ENCODE results near the gene ERI3. TPM values are rescaled to one million over a fixed set of nuclear protein-coding genes. Genes with fewer than 3 reads are reported as not detected.

The ERI3 gene
- total RNA-seq, 1 donor from 2014 or later, result 96.1 TPM

DNA sequence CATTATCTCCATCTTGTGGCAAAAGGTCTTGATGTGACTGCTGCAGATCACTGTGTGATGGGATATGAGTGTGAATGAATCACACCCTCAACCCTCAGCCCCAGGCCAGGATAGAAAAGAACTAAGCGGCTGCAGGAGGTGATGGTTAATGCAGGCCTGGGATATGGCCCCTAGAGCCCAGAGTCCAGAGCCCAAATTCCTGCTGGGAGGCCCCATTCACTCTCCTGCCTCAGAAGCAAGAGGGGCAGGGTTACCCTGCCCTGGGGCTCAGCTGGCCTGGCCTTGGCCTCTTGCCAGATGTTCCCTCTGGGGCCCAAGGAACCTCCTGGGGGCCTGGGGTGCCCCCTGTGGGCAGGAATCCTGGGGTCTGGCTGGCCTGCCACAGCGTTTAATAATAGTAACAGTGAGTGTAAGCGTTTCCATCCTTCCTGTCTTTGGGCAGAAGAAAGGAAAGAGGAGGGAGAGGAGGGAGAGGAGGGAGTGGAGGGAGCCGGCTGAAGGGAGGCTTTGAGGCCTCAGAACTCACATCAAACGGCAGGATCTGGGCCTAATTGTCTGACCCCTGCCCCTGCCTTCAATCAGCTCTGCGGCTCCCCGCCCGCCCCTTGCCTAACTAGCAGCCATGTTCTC, 115.6 kb downstream of the ERI3 start:
- TF ChIP-seq, protein P1, sequence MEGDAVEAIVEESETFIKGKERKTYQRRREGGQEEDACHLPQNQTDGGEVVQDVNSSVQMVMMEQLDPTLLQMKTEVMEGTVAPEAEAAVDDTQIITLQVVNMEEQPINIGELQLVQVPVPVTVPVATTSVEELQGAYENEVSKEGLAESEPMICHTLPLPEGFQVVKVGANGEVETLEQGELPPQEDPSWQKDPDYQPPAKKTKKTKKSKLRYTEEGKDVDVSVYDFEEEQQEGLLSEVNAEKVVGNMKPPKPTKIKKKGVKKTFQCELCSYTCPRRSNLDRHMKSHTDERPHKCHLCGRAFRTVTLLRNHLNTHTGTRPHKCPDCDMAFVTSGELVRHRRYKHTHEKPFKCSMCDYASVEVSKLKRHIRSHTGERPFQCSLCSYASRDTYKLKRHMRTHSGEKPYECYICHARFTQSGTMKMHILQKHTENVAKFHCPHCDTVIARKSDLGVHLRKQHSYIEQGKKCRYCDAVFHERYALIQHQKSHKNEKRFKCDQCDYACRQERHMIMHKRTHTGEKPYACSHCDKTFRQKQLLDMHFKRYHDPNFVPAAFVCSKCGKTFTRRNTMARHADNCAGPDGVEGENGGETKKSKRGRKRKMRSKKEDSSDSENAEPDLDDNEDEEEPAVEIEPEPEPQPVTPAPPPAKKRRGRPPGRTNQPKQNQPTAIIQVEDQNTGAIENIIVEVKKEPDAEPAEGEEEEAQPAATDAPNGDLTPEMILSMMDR (IDR thresholded peaks at IDR 0.05; ENCODE audit: unreplicated experiment), result peak; percentile 23
- H3K9me3 Mint-ChIP-seq (ENCODE audit: low read depth), result no peaks in the 10 kb centered on the region
- DNase-seq (ENCODE audit: low spot score, unreplicated experiment), result no peak
- no peak overlapping the region for H3K27ac Mint-ChIP-seq
- H3K4me3 Mint-ChIP-seq (ENCODE audit: low read depth), result no peak overlapping the region
- no peaks in the 10 kb centered on the region for H3K27me3 Mint-ChIP-seq
- H3K36me3 Mint-ChIP-seq (ENCODE audit: insufficient read depth), result peaks cover 8% of the 10 kb centered on the region
- peaks cover 31% of the 10 kb centered on the region for H3K4me1 Mint-ChIP-seq (ENCODE audit: low read depth)

DNA sequence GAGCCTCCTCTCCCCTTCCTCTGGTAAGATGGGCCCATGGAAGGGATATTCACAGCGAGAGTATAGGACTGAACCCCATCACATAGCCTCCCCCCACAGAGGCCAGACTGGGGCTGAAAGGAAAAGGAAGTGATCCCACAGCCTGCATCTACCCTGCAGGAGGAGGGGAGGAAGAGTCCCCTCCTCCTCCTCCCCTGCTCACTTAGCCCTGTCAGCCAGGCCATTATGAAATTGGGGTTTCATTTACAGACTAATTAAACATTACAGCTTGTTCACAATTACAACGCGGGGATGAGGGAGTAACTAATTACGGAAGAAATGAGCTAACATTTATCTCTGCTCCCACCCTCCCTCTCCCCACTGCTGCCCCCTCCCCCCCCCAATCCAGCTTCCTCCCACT, 116.4 kb downstream of the ERI3 start:
- Mint-ChIP-seq H3K27me3 (no peaks in the 10 kb centered on the region), H3K27ac (no peak overlapping the region), H3K36me3 (ENCODE audit: insufficient read depth) (peaks cover 7% of the 10 kb centered on the region), H3K4me1 (ENCODE audit: low read depth) (peaks cover 35% of the 10 kb centered on the region), H3K9me3 (ENCODE audit: low read depth) (no peaks in the 10 kb centered on the region), H3K4me3 (ENCODE audit: low read depth) (no peak overlapping the region)
- TF ChIP-seq, protein P1 (IDR thresholded peaks at IDR 0.05; ENCODE audit: unreplicated experiment), result no peak
- no peak for DNase-seq (ENCODE audit: low spot score, unreplicated experiment)

DNA sequence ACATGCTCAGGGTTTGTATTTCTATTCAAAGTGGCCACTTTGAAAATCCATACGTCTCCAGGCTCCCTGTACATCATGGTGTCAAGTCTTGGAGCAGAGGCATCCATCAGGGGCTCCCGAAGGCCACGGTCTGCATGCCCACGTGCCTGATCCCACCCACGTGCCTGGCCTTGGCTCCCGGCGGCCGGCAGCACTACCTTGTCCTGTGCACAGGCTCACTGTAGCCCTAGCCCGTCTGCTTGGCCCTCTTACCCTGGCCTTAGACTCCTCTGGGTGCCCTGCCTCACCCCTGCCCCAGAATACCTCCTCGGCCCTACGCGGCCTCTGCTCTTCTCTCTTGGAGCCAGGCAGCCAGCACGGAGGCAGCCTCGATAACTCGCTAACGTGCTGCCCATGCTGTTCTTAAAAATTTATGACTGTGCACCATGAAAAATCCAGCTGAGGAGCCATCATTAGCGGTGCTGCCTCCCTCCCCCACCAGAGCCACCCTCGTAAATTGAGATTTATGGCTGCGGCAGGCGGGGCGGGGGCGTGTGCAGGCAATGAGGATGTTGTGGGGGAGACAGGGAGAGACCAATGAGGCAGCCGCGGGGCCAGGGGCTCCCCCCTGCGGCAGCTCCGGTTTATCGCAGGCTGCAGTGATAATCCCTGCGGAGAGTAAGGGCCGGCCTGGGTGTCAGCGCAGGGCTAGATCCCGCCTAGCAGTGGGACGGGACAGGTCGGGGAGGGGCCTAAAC, 117.2 kb downstream of the ERI3 start:
- H3K36me3 Mint-ChIP-seq (ENCODE audit: insufficient read depth), result peaks cover 10% of the 10 kb centered on the region
- peak; percentile 48 for DNase-seq (ENCODE audit: low spot score, unreplicated experiment)
- TF ChIP-seq, protein P1 (IDR thresholded peaks at IDR 0.05; ENCODE audit: unreplicated experiment), result peak; percentile 73
- peaks cover 42% of the 10 kb centered on the region for H3K4me1 Mint-ChIP-seq (ENCODE audit: low read depth)
- H3K27me3 Mint-ChIP-seq, result no peaks in the 10 kb centered on the region
- H3K9me3 Mint-ChIP-seq (ENCODE audit: low read depth), result no peaks in the 10 kb centered on the region
- no peak overlapping the region for H3K4me3 Mint-ChIP-seq (ENCODE audit: low read depth)
- H3K27ac Mint-ChIP-seq, result peak overlapping the region; percentile 77

DNA sequence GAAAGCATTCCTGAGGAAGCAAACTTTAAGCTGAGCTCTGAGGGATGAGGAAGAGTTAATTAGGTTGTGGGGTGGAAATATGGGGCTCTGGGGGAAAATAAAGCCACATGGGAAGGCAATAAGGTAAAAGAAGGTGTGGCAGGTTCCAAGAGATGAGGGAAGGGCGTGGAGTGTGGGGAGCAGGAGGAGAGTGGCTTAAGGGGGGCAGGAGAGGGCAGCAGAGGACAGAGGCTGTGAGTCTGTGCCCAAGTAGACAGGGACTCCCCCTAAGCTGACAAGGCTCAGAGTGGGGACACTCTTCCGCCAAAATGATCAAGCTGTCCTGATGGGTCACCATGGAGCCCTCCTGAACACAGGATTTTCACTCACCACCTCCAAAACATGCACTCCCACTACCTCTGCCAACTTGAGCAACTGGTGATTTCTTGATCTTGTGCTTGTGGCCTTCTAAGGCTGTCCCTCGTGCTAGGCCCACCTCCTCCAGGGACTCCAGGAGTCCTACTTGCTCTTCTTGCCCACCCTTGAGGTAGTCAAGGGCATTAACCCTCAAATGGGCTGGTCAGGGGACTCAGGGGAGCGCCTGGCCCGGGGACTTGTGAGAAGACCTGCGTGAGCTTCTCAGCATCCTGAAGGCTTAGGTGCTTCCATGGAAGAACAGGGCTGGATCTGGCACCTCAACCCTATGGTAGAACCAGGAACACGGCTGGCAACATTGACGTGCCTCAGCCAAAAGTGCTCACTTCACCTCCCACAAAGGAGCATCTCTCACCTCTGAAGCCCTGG, 118.4 kb downstream of the ERI3 start:
- Mint-ChIP-seq H3K9me3 (ENCODE audit: low read depth) (no peaks in the 10 kb centered on the region), H3K27ac (no peak overlapping the region)

DNA sequence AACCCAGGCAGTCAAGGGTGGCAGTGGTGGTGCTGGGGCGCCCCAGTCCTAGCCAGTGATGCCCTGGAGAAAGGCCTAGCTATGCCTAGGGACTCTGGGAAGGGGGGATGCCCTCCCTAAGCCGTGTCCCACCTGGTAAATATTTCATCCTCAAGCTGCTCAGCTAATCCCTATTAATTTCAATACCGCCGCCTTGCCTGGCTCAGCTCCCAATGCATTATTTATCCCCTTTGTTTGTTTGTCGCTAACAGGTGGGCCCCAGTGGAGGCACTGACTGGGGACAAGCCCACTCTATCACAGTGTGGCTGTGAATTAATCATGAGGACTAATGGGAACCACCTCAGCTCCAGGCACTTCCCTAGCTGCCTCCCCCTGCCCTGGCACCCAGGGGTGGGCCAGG, 119.2 kb downstream of the ERI3 start:
- H3K27ac Mint-ChIP-seq, result no peak overlapping the region

More for the DNA sequence above, 118.4 kb downstream of the ERI3 start:
- no peaks in the 10 kb centered on the region for H3K27me3 Mint-ChIP-seq
- H3K36me3 Mint-ChIP-seq (ENCODE audit: insufficient read depth), result peaks cover 9% of the 10 kb centered on the region
- peaks cover 38% of the 10 kb centered on the region for H3K4me1 Mint-ChIP-seq (ENCODE audit: low read depth)
- TF ChIP-seq, protein P1 (IDR thresholded peaks at IDR 0.05; ENCODE audit: unreplicated experiment), result no peak
- no peak overlapping the region for H3K4me3 Mint-ChIP-seq (ENCODE audit: low read depth)
- no peak for DNase-seq (ENCODE audit: low spot score, unreplicated experiment)

More for the DNA sequence above, 119.2 kb downstream of the ERI3 start:
- TF ChIP-seq, protein P1 (IDR thresholded peaks at IDR 0.05; ENCODE audit: unreplicated experiment), result no peak
- Mint-ChIP-seq H3K4me1 (ENCODE audit: low read depth) (peaks cover 29% of the 10 kb centered on the region), H3K36me3 (ENCODE audit: insufficient read depth) (peaks cover 9% of the 10 kb centered on the region), H3K4me3 (ENCODE audit: low read depth) (no peak overlapping the region), H3K9me3 (ENCODE audit: low read depth) (no peaks in the 10 kb centered on the region), H3K27me3 (no peaks in the 10 kb centered on the region)
- no peak for DNase-seq (ENCODE audit: low spot score, unreplicated experiment)

All from progenitor cell of endocrine pancreas (in vitro differentiated cells).